NCI-H1105 (cell line): Measurements from ENCODE around the gene CD80.
"Not testable (repeated sequence)": the region's sequence is repeated elsewhere in the genome, so short reads cannot be mapped to it uniquely, and the experiment has no call there.

Experiments used
- DNase-seq: peaks from one replicate; lab custom pipeline; 2025; lab: John Stamatoyannopoulos, UW

Gene CD80

DNA sequence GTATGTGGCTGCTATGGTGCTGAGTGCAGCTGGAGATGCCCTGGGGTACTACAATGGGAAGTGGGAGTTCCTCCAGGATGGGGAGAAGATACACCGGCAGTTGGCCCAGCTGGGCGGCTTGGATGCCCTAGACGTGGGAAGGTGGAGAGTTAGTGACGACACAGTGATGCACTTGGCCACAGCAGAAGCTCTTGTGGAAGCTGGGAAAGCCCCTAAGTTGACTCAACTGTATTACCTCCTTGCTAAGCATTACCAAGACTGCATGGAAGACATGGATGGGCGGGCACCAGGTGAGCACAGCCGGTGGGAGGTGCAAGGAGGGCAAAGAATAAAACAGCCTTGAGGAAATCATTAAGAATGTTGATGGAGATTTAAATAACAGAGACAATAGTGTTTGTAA, 22.8 kb upstream of the CD80 start:
- no peak for DNase-seq

DNA sequence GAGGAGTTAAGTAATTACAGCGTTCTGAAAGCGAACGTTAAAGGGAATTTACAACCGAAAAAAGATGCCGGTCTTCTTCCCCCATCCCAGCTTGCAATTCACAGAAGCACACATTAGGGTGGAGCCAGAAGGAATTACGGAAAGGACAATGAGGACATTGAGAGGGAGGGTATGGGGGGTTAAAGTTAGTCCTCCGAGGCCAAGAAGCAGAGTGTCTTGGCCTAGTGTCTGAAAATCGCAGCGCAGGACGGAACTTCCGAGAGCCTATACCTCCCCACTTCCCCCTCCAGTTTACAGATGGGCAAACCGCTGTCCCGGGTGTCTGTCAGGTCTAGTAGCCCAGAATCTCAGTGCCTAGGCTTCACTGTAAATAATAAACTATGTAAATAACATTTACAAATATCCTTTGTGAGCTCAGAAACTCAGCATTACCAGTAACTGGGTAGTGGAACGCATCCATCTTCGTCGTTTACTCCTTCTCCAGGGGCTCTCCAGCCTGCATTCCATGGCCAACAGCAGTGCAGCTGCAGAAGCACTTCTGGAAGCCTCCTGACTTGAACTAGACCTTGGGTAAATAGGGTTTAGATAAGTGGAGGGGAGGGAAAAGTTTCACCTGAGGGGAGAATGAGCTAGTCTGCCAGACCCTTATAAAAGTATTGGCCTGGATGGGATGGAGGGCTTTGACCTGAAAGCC, 20.8 kb upstream of the CD80 start:
- no peak for DNase-seq

DNA sequence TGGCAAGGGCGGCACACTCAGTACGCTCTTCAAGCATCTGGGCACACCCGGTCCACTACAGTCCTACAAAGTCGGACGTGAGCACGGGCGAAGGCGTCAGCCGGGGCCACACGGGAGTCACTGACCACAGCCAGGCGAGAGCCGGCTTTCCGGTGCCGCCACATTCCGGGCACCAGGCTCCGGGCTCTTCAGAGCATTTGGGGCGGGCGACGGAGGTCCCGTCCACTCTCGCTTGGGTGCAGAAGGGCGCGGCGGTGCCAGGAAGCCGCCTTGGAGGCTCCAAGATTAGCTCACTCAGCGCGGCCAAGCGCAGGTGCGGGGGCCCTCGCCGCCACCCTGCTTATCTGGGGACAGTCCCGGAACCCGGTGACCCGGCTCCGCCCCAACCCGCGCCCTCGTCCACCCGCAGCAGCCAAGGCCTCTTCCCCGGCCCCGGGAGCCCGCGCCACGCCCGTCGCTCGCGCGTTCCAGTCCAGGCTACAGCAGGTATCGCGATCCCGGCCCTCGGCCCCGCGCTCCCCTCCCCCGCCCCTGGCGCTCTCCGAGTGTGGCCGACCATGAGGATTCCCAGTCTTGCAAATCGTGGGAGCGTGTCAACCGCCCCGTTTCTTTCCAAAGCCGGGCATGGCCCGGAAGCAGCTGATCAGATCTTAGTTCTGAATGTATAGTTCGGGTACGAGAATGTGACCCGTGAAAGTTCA, 20.1 kb upstream of the CD80 start, which contains the start of gene ADPRH:
ADPRH (plus strand) TSS at position 127 of the 701 bp plus-strand sequence. CDS start 2,678 bp downstream, outside the sequence.
- peak; percentile 71 for DNase-seq

DNA sequence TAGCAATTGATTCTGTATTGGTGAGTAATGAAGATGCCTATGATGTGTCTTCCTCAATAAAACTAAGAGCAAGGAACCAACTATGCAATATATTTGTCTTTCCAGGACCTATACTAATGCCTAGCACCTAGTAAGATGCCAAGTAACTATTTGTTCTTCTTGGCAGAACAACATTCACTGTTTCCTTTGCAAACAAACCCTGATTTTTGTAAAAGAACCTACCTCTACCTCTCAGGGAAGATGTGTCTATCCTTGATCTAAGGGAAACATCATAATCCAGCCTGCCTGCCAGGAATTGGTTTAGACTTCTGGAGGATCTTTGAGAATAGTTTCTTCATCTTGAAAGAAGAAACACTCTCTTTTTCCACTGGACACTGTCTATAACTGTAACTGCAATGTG, 16.1 kb upstream of the CD80 start:
- DNase-seq = no peak

DNA sequence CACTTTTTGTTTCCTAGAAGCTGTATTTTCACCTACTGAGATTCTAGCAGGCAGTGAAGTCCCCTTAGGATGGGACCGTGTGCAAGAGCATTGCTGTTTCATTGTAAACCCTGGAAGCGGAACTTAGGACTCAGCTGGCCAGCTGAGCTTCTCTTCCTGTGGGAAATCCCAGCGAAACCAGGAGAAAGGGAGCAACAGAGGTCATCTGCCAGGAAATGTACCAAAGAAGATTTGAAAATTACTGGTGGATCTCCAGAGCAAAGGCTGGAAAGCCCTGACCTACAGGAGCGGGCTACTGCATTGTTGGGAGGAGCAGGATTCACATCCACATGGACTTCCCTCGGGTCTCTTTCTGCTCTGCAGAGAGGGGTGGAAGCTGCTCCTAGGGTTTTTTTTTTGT, 12.3 kb upstream of the CD80 start:
- DNase-seq = no peak

DNA sequence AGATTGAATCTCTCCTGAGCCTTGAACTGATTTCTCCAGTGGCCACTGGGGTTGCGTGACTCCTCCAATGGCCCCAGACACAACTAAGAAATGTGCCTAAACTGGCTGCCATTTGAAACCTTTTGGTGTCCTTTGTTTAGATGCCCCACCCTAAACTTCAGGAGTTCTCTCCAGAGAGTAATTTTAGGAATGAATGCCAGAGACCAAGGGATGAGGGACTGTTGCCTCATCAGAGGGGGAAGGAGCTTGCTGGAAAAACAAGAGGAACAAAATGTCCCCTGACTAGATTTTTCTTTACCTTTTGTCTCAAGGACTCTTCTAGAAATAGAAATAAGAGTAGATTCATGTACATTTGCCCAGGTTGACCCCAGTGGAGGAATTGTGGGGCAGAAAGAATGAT, 11.8 kb upstream of the CD80 start:
- no peak for DNase-seq

DNA sequence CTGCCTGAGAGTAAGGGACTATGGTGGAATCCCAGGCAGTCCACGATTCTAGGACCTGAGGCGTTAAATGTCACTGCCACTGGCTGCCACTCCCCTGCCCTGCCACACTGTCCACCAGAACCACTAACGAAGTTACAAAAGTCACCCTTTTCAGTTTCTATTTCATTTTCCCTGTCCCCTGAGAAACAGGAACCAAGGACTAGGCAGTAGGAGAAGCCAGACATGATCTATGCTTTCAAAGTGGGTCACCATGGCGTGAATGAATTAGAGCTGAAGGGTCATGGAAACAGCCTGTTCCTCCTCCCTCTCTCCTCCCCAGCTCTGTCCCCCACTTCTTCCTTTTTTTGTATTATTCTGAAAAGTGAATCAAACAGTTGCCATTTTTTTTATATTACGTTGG, 10.8 kb upstream of the CD80 start:
- DNase-seq = no peak

DNA sequence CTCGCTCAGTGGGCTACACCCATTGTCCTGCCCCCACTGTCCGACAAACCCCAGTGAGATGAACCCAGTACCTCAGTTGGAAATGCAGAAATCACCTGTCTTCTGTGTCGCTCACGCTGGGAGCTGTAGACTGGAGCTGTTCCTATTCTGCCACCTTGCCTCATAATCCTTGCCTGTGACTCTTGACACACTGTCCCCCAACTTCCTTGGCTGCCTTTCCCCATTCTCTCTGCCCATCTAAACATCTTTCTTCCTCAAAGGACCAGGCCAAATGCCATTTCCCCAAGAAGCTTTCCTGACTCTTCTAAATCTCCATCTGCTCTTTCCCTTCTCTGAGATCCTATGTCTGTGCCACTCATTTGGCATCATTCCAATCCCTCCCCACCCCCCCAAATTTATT, 9.7 kb upstream of the CD80 start:
- DNase-seq = no peak

DNA sequence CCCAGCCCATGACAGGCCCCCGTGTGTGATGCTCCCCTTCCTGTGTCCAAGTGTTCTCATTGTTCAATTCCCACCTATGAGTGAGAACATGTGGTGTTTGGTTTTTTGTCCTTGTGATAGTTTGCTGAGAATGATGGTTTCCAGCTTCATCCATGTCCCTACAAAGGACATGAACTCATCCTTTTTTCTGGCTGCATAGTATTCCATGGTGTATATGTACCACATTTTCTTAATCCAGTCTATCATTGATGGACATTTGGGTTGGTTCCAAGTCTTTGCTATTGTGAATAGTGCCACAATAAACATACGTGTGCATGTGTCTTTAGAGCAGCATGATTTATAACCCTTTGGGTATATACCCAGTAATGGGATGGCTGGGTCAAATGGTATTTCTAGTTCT, 3.9 kb upstream of the CD80 start:
- DNase-seq = not testable (repeated sequence)

DNA sequence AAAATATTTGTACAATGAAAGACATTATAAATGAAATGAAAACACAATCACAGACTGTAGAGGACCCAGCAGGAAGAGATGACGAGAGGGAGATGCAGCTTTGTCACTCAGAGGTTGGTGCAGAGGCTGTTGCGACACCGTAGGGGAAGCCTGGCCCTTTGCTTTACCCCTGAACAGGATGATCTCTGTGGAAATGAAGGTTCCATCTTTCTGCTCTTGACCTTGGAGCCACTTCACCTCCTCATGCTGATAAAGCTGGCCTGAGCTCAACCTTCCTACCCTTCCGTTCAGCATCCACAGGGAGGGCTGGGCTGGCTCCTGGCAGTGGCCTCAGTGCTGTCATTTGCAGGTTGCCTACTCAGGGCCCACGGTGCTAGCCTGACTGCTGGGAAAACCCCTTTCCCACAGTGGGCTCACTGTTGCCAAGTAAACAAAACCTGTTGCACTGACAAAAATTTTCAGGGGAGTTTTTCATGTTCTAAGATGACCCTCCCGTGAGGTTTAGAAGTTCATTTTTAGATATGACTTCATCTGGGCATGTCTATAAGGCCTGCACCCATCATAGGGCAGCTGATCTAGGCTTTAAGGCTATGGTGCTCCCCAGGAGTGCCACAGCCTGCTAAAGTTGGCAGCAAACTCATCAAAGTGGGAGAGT, 3.0 kb upstream of the CD80 start:
- DNase-seq = no peak

DNA sequence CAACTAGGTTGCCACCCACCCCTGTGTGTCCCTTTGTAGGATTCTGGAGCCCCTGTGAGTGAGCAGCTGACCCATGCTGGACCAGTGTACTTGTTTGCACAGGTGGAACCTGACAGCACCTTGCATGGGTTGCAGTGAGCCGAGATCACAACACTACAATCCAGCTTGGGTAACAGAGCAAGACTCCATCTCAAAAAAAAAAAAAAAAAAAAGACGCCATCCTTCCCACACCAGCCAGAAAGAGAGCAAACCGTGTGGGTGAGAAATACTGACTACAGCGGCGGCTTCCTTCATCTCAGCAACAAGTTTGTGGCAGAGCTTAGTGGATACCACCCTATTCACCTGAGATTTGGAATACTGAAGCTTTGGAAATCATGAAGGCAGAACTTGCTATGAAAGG, 746 bp upstream of the CD80 start:
- no peak for DNase-seq

DNA sequence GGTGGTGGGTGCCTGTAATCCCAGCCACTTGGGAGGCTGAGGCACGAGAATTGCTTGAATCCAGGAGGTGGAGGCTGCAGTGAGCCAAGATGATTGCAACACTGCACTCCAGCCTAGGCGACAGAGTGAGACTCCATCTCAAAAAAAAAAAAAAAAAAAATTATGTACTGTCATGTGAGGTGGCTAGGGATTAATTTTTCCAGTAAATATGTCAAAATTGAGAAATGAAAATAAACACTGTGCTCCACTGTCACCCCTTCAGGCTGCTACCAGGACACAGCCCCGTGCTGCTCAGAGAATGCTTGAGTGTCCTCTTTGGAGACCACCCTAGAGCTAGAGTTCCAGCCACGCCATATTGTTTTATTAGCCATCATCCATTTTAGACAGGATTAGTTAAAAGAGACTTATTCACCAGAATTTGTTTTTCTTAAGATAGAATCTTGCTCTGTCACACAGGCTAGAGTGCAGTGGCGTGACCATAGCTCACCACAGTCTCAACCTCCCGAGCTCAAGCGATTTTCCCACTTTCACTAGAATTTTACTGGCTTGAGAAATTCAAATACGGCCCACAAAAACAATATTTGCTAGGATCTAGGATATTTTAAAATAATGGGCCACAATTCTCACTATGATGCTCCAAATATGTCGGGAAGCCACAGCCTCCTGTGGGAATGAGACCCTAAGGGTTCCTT, 642 bp downstream of the CD80 start:
- no peak for DNase-seq

DNA sequence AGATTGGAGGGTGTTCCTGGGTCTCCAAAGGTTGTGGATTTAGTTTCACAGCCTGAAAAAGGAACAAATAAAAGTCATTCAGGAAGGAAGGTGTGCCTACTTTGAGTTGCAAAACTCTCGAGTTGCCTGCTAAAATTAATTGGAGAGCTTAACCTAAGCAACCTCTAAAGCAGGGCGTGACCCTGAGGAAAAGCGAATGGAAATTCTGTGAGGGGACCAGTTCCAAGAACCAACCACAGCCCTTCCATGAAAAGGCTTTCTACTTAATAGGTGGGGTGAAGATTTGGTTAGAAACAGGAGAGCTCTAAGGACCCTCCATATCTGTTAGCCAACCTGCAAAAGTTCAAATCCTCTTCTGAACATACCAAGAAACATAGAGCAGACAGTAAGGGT, 1.5 kb downstream of the CD80 start:
- DNase-seq = no peak

DNA sequence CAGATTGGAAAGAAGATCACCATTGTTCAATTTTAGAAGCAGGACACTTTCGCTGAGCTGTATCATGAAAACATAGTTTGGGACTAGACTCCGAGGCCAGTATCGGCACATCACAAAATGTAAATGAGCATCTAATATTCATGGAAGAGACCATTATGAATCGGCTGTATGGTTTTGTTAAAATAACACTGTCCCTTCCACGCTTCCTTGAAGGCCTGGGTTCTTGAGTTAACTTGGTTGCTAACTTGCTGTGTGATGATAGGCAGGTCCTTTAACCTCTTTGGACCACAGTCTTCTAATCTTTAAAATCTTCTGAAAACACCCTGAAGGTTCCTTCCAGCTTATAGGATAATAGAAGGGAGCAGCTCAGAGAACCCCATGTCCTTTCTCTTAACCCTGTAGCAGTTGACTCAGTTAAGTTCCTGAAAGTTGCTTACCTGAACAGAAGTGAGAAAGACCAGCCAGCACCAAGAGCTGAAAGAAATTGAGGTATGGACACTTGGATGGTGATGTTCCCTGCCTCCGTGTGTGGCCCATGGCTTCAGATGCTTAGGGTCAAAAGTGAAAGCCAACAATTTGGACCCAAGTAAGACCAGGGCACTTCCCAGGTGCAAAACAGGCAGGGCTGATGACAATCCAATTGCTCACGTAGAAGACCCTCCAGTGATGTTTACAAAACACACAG, 2.1 kb downstream of the CD80 start:
- no peak for DNase-seq

DNA sequence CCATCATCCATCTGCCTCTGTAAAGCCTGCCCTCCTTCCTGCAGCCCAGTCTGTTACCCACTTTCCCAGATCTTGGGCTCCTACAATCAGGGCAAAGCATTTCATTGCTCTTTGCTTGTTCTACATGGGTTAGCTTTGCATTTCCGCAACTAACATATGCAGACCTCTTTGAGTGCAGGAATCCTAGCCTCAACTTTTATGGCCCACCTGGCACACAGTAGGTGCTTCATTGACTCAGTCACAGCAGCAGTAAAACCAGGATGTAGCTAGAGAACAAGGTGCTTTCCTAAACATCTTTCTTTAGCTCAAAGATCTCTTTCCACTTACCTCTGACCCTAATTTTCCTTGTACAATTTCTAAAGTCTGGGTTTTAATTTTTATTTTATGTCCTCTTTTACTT, 3.5 kb downstream of the CD80 start:
- DNase-seq = no peak

DNA sequence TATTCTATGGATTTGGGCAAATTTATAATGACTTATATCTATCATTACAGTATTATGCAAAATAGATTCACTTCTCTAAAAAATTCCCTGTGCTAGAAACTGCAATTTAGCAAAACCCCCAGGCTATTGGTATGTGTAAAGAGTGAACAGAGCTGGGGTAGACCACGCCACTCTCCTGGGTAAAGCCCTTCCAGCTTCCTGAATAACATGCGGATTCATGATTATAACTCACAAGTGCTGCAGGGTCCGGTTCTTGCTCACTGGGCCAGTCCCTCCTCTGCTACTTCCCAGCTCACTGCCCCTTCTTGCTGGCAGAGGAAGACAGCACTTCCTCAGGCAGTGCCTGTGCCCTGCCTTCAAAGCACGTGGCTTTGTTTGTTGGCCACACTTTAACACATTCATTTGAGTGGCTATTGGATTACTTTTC, 4.1 kb downstream of the CD80 start:
- no peak for DNase-seq

DNA sequence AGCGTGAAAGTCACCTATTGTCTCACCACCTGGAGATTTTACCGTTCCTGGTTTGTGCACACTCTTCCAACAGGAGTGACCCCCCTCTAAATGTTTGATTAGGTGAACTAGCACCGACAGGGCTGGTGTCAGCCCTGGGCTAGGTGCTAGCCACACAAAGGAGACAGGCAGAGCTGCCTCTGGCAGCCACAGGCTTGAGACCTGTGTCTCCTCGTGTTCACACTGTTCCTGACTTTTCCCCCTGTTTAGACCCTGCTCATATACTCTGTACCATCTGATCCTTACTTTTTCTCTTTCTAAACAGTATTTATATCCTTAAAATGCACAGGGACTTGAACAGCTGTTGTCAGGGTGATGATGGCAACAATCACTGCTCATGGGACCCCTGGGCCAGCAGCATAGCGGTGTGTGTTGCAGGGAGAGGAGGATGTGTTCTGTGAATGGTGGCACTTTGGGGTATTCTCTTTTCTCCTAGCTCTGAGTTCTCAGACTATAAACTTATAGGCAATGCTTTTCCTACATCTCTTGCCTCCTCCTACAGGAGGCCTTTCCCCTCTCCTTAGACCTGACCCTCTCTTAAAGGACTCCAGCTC, 5.5 kb downstream of the CD80 start:
- DNase-seq = no peak

DNA sequence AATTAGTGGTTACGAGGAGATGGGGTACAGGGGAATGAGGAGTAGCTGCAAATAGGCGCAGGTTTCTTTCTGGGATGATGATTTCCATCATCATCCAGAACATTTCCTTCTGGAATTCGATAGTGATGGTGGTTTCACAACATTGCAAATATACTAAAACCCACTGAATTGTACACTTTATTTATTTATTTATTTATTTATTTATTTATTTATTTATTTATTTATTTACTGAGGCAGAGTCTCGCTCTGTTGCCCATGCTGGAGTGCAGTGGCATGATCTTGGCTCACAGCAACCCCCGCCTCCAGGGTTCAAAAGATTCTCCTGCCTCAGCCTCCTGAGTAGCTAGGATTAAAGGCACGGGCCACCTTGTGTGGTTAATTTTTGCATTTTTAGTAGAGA, 6.5 kb downstream of the CD80 start:
- not testable (repeated sequence) for DNase-seq

DNA sequence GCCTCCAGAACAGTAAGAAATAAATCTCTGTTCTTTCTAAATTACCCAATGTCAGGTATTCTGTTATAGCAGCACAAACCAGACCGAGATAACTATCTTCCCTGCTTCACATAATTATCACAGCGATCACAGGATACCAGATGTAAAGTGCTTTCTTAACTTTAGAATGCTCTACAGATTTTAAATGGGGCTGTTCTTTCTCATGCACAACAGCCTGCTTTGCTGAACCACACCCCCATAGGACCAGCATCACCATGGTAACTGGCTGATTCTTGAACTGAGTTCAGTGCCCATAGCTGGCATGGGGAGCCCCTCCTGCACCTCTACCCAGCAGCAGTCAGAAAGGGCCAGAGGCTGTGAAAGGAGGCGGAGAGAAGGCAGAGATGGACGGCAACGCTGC, 7.8 kb downstream of the CD80 start:
- DNase-seq = no peak

DNA sequence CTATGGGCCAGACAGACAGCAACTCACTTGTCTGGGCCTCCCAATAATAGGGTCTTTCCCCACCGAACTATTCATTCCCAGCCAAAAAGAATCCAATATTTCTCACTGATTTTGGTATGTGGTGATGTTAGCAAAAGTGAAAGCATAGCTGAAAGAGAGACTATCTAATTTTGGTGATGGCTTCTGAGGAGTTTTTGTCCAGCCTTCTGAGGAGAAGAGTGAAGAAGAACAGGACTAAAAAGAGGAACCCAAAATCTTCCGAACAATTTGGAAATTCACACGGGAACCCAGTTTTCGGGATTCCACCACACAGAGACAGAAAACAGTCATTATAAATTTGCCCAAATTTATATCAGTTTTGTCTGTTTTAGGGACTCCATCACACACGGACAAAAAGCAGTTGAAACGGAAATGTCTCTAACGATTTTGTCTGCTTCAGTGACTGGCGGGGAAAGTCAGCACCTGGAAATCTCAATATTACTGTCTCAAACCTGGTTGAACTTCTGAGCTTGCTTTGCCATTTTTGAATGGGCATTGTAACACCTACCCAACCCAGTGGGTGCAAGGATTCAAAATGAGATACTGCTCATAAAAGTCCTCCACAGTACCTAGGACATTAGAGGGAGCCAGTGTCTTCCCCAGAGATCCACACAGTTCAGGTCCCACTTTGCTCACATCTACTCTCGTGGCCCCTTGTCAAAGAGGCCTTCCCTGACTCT, 9.1 kb downstream of the CD80 start:
- DNase-seq = no peak

DNA sequence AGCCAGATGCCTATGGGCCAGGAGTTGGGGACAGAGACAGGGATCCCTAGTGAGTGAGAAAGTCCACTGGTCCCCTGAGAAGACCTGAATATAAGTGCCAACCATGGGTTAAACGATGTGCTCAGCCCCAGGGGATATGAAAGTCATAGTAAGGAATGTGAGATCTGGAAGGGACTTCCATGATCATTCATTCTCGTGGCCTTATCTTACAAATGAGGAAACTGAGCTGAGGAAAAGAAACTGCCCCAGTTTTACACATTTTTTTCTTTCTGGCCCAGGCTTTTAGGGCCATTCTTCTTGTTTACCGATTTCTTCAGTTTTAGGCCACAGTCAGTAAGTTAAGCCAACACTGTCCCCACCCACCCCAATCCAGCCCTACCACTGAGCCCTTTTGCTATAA, 11.1 kb downstream of the CD80 start:
- no peak for DNase-seq
